Left cardiac atrium (tissue), 4 donors: Measurements from ENCODE around the gene EDC4. TPM values are rescaled to one million over a fixed set of nuclear protein-coding genes. Genes with fewer than 3 reads are reported as not detected.
"Not testable (repeated sequence)": the region's sequence is repeated elsewhere in the genome, so short reads cannot be mapped to it uniquely, and the experiment has no call there.

Experiments
- ATAC-seq, 2 donors: fragments of 200-7000 bp; cut with Tn5 transposase; one replicate each; pipeline ENCODE4 v1.9.1; 2020; ENCODE audit warnings: mild to moderate bottlenecking in 2 of 2, moderate library complexity in 2 of 2
- DNase-seq: peaks from one replicate; pipeline ENCODE4 v3.0.0-alpha.2; 2020
- intact Hi-C, 2 donors: fragments of 100-400 bp; cut with DNase I; formaldehyde crosslinking; loops; one replicate each; pipeline versions ENCODE4 v1.14.1 to v1.15.1; 2022 to 2023
- total RNA-seq, 2 donors: library from RNA; stranded (reverse); fragmentation: NEBNext Ultra II Directional; extraction: Animal tissue kit (Norgen Biotek cat#: 25700); gene quantifications; one replicate each; pipeline ENCODE4 v1.2.1, GENCODE V29; 2021
- donor health status: DM: no; HTN: yes; CAD: no.
- donor health status: DM: no; HTN: yes; CAD: no; lungs with severe emphysema.
- donor health status: DM: yes; HTN: yes; CAD: no.
- donor health status: Dilated cardiomyopathy.

EDC4 gene
- total RNA-seq, 2 donors from 2014 or later, result 23.3 to 31.5 TPM

- intact Hi-C loops, result no loop called here
- peak; percentile 97 for DNase-seq
- ATAC-seq, result peak; percentile 87 to 89
Observed at GRCh38 chr16:67846320-67847063, 26.4 kb upstream of the EDC4 start, which contains the start of gene NUTF2. Gene NUTF2, plus strand, starts transcription at chr16:67846933. Its CDS starts 18,198 bp downstream, at chr16:67865131.

GRCh38 chr16:67847064-67847861 is 25.6 kb upstream of the EDC4 start, which contains the start of gene CENPT:
Gene CENPT, minus strand, starts transcription at chr16:67847693. Its CDS starts 13,834 bp downstream, at chr16:67833859.
- intact Hi-C loops, result no loop called here
- peak; percentile 62 to 70 for ATAC-seq
- peak; percentile 76 for DNase-seq

- ATAC-seq, result no peak
- no peak for DNase-seq
- intact Hi-C loops, result no loop called here
Observed at GRCh38 chr16:67848118-67848517, 24.7 kb upstream of the EDC4 start.

GRCh38 chr16:67853670-67854069 is 19.2 kb upstream of the EDC4 start:
- DNase-seq (no peak), ATAC-seq (no peak)
- intact Hi-C loops, result no loop called here

GRCh38 chr16:67855789-67856188 is 17.1 kb upstream of the EDC4 start:
- ATAC-seq (no peak), DNase-seq (no peak)
- intact Hi-C loops, result no loop called here

- DNase-seq (no peak), ATAC-seq (no peak)
- intact Hi-C loops, result no loop called here
Observed at GRCh38 chr16:67856927-67857546, 15.8 kb upstream of the EDC4 start.

- intact Hi-C loops, result no loop called here
- DNase-seq (peak; percentile 84), ATAC-seq (peak; percentile 85 to 96)
Observed at GRCh38 chr16:67857547-67858233, 15.2 kb upstream of the EDC4 start.

- no peak for DNase-seq
Observed at GRCh38 chr16:67858500-67858899, 14.4 kb upstream of the EDC4 start.

GRCh38 chr16:67860589-67861398 is 12.1 kb upstream of the EDC4 start:
- ATAC-seq (peak in 1 of 2 donors; percentile 33), DNase-seq (no peak)
- intact Hi-C loops, result no loop called here

More at GRCh38 chr16:67858500-67858899, 14.4 kb upstream of the EDC4 start:
- no peak for ATAC-seq
- intact Hi-C loops, result no loop called here

GRCh38 chr16:67861877-67862276 is 11.0 kb upstream of the EDC4 start:
- intact Hi-C loops, result no loop called here
- DNase-seq, result no peak
- ATAC-seq, result no peak

GRCh38 chr16:67862623-67863583 is 9.9 kb upstream of the EDC4 start:
- peak; percentile 88 to 95 for ATAC-seq
- peak; percentile 79 for DNase-seq

GRCh38 chr16:67864044-67864443 is 8.8 kb upstream of the EDC4 start:
- intact Hi-C loops, DNase-seq, ATAC-seq: not testable (repeated sequence)

More at GRCh38 chr16:67862623-67863583, 9.9 kb upstream of the EDC4 start:
- intact Hi-C loops, result no loop called here

- intact Hi-C loops, result no loop called here
- ATAC-seq, result no peak
- DNase-seq, result no peak
Observed at GRCh38 chr16:67864594-67864993, 8.3 kb upstream of the EDC4 start.

GRCh38 chr16:67865318-67865717 is 7.5 kb upstream of the EDC4 start:
- DNase-seq (no peak), ATAC-seq (peak in 1 of 2 donors; percentile 17)
- intact Hi-C loops, result no loop called here

GRCh38 chr16:67868290-67868689 is 4.6 kb upstream of the EDC4 start:
- intact Hi-C loops, result no loop called here
- no peak for ATAC-seq
- DNase-seq, result no peak

GRCh38 chr16:67869653-67870052 is 3.2 kb upstream of the EDC4 start:
- intact Hi-C loops, result no loop called here
- DNase-seq, result no peak
- ATAC-seq, result no peak

- intact Hi-C loops, result no loop called here
- no peak for DNase-seq
- no peak for ATAC-seq
Observed at GRCh38 chr16:67871256-67871655, 1.6 kb upstream of the EDC4 start.
